Loucy (cell line): Measurements from ENCODE around the gene HMGB2.

Source experiments
- H2AFZ ChIP-seq: fragments of 200-600 bp; sonication (generic); 2 replicates; pipeline ENCODE4 v1.6.0; 2016; ENCODE audit warnings: antibody characterized with exemption, mild to moderate bottlenecking, low read length, moderate library complexity
- H3F3A ChIP-seq: fragments of 200-600 bp; 2 replicates; pipeline ENCODE4 v1.6.0; 2016; ENCODE audit warnings: antibody characterized with exemption, low read depth, mild to moderate bottlenecking
- H3K27me3 ChIP-seq: fragments of 200-600 bp; sonication (generic); 2 replicates; pipeline ENCODE4 v1.6.1; 2014; ENCODE audit warnings: low read length, mild to moderate bottlenecking; ENCODE audit not compliant: insufficient read depth, poor library complexity, severe bottlenecking
- H3K36me3 ChIP-seq: fragments of 200-600 bp; sonication (generic); 2 replicates; pipeline ENCODE4 v1.6.1; 2016; ENCODE audit warnings: low read length; ENCODE audit not compliant: insufficient read depth
- H3K4me1 ChIP-seq: fragments of 200-600 bp; sonication (generic); 2 replicates; pipeline ENCODE4 v1.5.1; 2014; ENCODE audit warnings: low read length, mild to moderate bottlenecking; ENCODE audit not compliant: insufficient read depth, poor library complexity, severe bottlenecking
- H3K4me2 ChIP-seq: fragments of 200-600 bp; sonication (generic); 2 replicates; pipeline ENCODE4 v1.6.0; 2014; ENCODE audit warnings: antibody characterized with exemption, low read length, low read depth, mild to moderate bottlenecking; ENCODE audit not compliant: poor library complexity, severe bottlenecking
- H3K4me3 ChIP-seq: fragments of 200-600 bp; sonication (generic); 2 replicates; pipeline ENCODE4 v1.5.1; 2014; ENCODE audit warnings: low read length, mild to moderate bottlenecking, mixed read lengths; ENCODE audit not compliant: poor library complexity, severe bottlenecking
- H3K79me2 ChIP-seq: fragments of 200-600 bp; sonication (generic); 2 replicates; pipeline ENCODE4 v1.6.1; 2014; ENCODE audit warnings: low read length; ENCODE audit not compliant: insufficient read depth
- H3K9ac ChIP-seq: fragments of 200-600 bp; sonication (generic); 2 replicates; pipeline ENCODE4 v1.6.0; 2014; ENCODE audit warnings: mild to moderate bottlenecking, low read depth, low read length, moderate library complexity; ENCODE audit not compliant: poor library complexity, severe bottlenecking
- H3K9me2 ChIP-seq: fragments of 200-600 bp; sonication (generic); replicated peaks from 2 replicates; pipeline ENCODE4 v1.6.1; 2016; ENCODE audit warnings: low read depth, low read length, mixed read lengths
- H3K9me3 ChIP-seq: fragments of 200-600 bp; sonication (generic); 2 replicates; pipeline ENCODE4 v1.6.1; 2014; ENCODE audit warnings: mild to moderate bottlenecking, antibody characterized with exemption, low read length, low read depth; ENCODE audit not compliant: insufficient read depth
- H4K20me1 ChIP-seq: fragments of 200-600 bp; sonication (generic); 2 replicates; pipeline ENCODE4 v1.6.0; 2014; ENCODE audit warnings: antibody characterized with exemption, low read length, mild to moderate bottlenecking; ENCODE audit not compliant: insufficient read depth, poor library complexity, severe bottlenecking
- CTCF ChIP-seq: fragments of 200-600 bp; sonication (generic); conservative IDR thresholded peaks from 2 replicates; pipeline ENCODE4 v1.5.1; 2014; ENCODE audit warnings: mild to moderate bottlenecking, antibody characterized with exemption, low read length
- EZH2phosphoT487 ChIP-seq: fragments of 200-600 bp; IDR thresholded peaks from 2 replicates; pipeline ENCODE4 v1.6.1; 2018; ENCODE audit warnings: antibody characterized with exemption, mild to moderate bottlenecking, moderate library complexity, borderline replicate concordance

Gene HMGB2

GRCh38 chr4:173294444-173294843 lies 39.7 kb downstream of the HMGB2 start:
- Histone ChIP-seq H3K9ac (no peak overlapping the region), H2AFZ (no peak overlapping the region), H3K9me2 (no peaks in the 10 kb centered on the region), H3K4me1 (peaks cover 1% of the 10 kb centered on the region), H3K79me2 (peaks cover 46% of the 10 kb centered on the region), H3K36me3 (peaks cover 69% of the 10 kb centered on the region), H3K27me3 (no peaks in the 10 kb centered on the region), H4K20me1 (peaks cover 8% of the 10 kb centered on the region), H3K4me3 (no peak overlapping the region), H3F3A (no peaks in the 10 kb centered on the region), H3K4me2 (no peak overlapping the region), H3K9me3 (no peaks in the 10 kb centered on the region)
- TF ChIP-seq CTCF: no peak
- TF ChIP-seq EZH2phosphoT487: no peak

GRCh38 chr4:173293663-173294062 lies 40.5 kb downstream of the HMGB2 start:
- Histone ChIP-seq H2AFZ (no peak overlapping the region), H3K79me2 (peaks cover 54% of the 10 kb centered on the region), H3K9me3 (no peaks in the 10 kb centered on the region), H3K4me1 (peaks cover 9% of the 10 kb centered on the region), H3K4me2 (no peak overlapping the region), H3F3A (no peaks in the 10 kb centered on the region), H3K36me3 (peaks cover 65% of the 10 kb centered on the region), H3K27me3 (no peaks in the 10 kb centered on the region), H3K9ac (no peak overlapping the region), H3K4me3 (no peak overlapping the region), H3K9me2 (no peaks in the 10 kb centered on the region), H4K20me1 (peaks cover 16% of the 10 kb centered on the region)
- TF ChIP-seq EZH2phosphoT487 (no peak), CTCF (no peak)

- no peak overlapping the region for H3K9ac ChIP-seq
These were observed 42.3 kb downstream of the HMGB2 start for GRCh38 chr4:173291899-173292298.

More at GRCh38 chr4:173291899-173292298, 42.3 kb downstream of the HMGB2 start:
- H3K27me3 ChIP-seq: no peaks in the 10 kb centered on the region
- TF ChIP-seq EZH2phosphoT487: no peak
- TF ChIP-seq CTCF: no peak
- peaks cover 20% of the 10 kb centered on the region for H4K20me1 ChIP-seq
- H3K4me1 ChIP-seq: peaks cover 12% of the 10 kb centered on the region
- H3K4me3 ChIP-seq: no peak overlapping the region
- peaks cover 9% of the 10 kb centered on the region; the same call in 1 of the 2 replicates for H3K9me3 ChIP-seq
- H3K79me2 ChIP-seq: peaks cover 69% of the 10 kb centered on the region
- H3K9me2 ChIP-seq: no peaks in the 10 kb centered on the region
- no peak overlapping the region for H2AFZ ChIP-seq
- no peaks in the 10 kb centered on the region for H3F3A ChIP-seq
- peaks cover 55% of the 10 kb centered on the region for H3K36me3 ChIP-seq
- no peak overlapping the region for H3K4me2 ChIP-seq
